ENCODE measurements around the gene TSC1. TPM values are rescaled to one million over a fixed set of nuclear protein-coding genes. Genes with fewer than 3 reads are reported as not detected.

Gene TSC1
- total and polyA plus RNA-seq, 2 donors from 2014 or later, result 13.1 to 45.4 TPM

DNA sequence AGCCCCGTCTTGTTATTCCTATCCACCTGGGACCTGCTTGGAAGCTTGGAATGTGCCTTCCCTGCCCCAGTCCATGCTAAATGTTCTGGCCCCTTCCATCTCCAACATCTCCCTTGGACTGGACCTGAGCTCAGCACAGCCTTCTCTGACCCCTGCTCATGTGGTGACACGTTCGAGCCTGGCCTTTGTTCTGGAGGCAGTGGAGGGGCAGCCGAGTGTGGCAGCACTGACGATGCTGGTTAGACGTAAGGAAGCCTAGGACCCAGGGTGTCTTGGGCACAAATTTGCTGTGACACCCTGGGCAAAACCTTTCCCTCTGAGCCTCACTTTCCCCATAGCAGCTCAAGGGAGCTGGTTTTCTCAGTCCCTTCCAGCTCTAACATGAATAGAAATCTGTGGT, 61.8 kb downstream of the TSC1 start:
- Histone ChIP-seq H3K27me3 (ENCODE audit: control insufficient read depth, insufficient read depth, low read length) (no peaks in the 10 kb centered on the region), H3K4me1 (ENCODE audit: control insufficient read depth in 2 of 3, insufficient read depth in 2 of 3, low read depth in 1 of 3, low read length in 3 of 3) (peaks cover 0 to 5% (median 0%) of the 10 kb centered on the region in 3 donors), H3K36me3 (ENCODE audit: control insufficient read depth in 2 of 3, insufficient read depth in 3 of 3, low read length in 3 of 3) (no peaks in the 10 kb centered on the region), H3K27ac (ENCODE audit: low read depth in 2 of 2, low read length in 2 of 2) (no peak overlapping the region), H3K4me3 (ENCODE audit: low read length in 3 of 3) (no peak overlapping the region), H3K9me3 (ENCODE audit: control insufficient read depth in 2 of 3, insufficient read depth in 1 of 3, low read length in 3 of 3) (no peaks in the 10 kb centered on the region), H3K9ac (ENCODE audit: low read length in 3 of 3) (no peak overlapping the region)
- DNase-seq (no peak), FAIRE-seq (no peak)
- TF ChIP-seq, protein P1, sequence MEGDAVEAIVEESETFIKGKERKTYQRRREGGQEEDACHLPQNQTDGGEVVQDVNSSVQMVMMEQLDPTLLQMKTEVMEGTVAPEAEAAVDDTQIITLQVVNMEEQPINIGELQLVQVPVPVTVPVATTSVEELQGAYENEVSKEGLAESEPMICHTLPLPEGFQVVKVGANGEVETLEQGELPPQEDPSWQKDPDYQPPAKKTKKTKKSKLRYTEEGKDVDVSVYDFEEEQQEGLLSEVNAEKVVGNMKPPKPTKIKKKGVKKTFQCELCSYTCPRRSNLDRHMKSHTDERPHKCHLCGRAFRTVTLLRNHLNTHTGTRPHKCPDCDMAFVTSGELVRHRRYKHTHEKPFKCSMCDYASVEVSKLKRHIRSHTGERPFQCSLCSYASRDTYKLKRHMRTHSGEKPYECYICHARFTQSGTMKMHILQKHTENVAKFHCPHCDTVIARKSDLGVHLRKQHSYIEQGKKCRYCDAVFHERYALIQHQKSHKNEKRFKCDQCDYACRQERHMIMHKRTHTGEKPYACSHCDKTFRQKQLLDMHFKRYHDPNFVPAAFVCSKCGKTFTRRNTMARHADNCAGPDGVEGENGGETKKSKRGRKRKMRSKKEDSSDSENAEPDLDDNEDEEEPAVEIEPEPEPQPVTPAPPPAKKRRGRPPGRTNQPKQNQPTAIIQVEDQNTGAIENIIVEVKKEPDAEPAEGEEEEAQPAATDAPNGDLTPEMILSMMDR (IDR thresholded peaks at IDR 0.05; ENCODE audit: borderline replicate concordance, extremely low read depth, insufficient read depth), result no peak
- intact Hi-C loops (cut with DNase I), result no loop called here

DNA sequence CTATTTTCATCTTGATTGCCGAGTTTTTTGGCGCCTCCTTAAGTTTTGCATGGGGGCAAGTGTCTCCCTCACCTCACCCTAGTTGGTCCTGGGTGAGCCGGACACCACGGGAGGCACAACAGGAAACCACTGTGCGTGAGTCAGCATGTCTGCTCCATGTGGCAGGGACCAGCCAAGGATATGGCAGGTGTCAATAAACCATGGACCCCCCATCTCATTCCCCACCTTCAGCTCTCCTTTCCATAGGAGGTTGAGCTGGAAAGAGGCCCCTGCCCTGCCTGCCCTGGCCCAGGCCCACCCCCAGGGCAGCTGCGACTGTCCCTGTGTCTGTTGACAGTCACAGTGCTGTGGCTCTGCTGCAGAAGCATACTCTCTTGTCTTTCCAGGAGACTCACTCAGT, 62.6 kb downstream of the TSC1 start:
- Histone ChIP-seq H3K27me3 (ENCODE audit: control insufficient read depth, insufficient read depth, low read length) (no peaks in the 10 kb centered on the region), H3K9ac (ENCODE audit: low read length in 3 of 3) (no peak overlapping the region), H3K4me1 (ENCODE audit: control insufficient read depth in 2 of 3, insufficient read depth in 2 of 3, low read depth in 1 of 3, low read length in 3 of 3) (peaks cover 0 to 9% (median 0%) of the 10 kb centered on the region in 3 donors), H3K36me3 (ENCODE audit: control insufficient read depth in 2 of 3, insufficient read depth in 3 of 3, low read length in 3 of 3) (no peaks in the 10 kb centered on the region), H3K4me3 (ENCODE audit: low read length in 3 of 3) (no peak overlapping the region), H3K9me3 (ENCODE audit: control insufficient read depth in 2 of 3, insufficient read depth in 1 of 3, low read length in 3 of 3) (no peaks in the 10 kb centered on the region), H3K27ac (ENCODE audit: low read depth in 2 of 2, low read length in 2 of 2) (no peak overlapping the region)
- FAIRE-seq, result no peak
- DNase-seq, result no peak
- TF ChIP-seq, protein P1 (IDR thresholded peaks at IDR 0.05; ENCODE audit: borderline replicate concordance, extremely low read depth, insufficient read depth), result no peak
- intact Hi-C loops (cut with DNase I), result no loop called here

DNA sequence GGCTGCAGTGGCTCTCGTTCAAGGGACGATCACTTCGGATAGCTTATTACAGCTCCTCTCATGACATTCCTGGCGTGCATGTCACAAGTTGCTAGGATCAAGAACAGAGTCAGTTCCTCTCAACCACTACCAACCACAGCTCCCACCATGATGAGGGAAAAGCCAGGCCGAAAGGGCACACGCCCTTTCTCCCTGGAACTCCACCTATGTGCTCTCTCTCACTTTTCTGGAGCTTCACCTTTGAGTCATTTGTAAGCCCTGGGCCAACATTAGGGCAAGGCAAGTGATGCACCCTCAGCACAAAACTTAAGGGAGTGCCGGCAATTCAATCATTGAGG, 64.1 kb downstream of the TSC1 start:
- intact Hi-C loops (cut with DNase I), result no loop called here
- Histone ChIP-seq H3K36me3 (ENCODE audit: control insufficient read depth in 2 of 3, insufficient read depth in 3 of 3, low read length in 3 of 3) (no peaks in the 10 kb centered on the region), H3K27me3 (ENCODE audit: control insufficient read depth, insufficient read depth, low read length) (no peaks in the 10 kb centered on the region), H3K9me3 (ENCODE audit: control insufficient read depth in 2 of 3, insufficient read depth in 1 of 3, low read length in 3 of 3) (no peaks in the 10 kb centered on the region), H3K27ac (ENCODE audit: low read depth in 2 of 2, low read length in 2 of 2) (peak overlapping the region in 1 of 2 donors; percentile 55), H3K9ac (ENCODE audit: low read length in 3 of 3) (no peak overlapping the region), H3K4me1 (ENCODE audit: control insufficient read depth in 2 of 3, insufficient read depth in 2 of 3, low read depth in 1 of 3, low read length in 3 of 3) (peaks cover 0 to 9% (median 0%) of the 10 kb centered on the region in 3 donors), H3K4me3 (ENCODE audit: low read length in 3 of 3) (no peak overlapping the region)
- DNase-seq (no peak), FAIRE-seq (no peak)
- TF ChIP-seq, protein P1 (IDR thresholded peaks at IDR 0.05; ENCODE audit: borderline replicate concordance, extremely low read depth, insufficient read depth), result no peak
